ENCODE measurements around the gene SPIN2A. TPM values are rescaled to one million over a fixed set of nuclear protein-coding genes. Genes with fewer than 3 reads are reported as not detected.
"Not testable (repeated sequence)": the region's sequence is repeated elsewhere in the genome, so short reads cannot be mapped to it uniquely, and the experiment has no call there.

SPIN2A gene
- total RNA-seq = 1 to 10 TPM in 1 of 4 donors, under 1 TPM in 1, not detected in 2; 0.67 to 1.8 TPM

GRCh38 chrX:57137073-57137472 lies at the start of gene SPIN2A:
TSS of gene SPIN2A (minus strand) at chrX:57137397. CDS start at chrX:57136597, 800 bp downstream.
- H3K27me3 ChIP-seq; H3K9me3 ChIP-seq; H3K36me3 ChIP-seq; H3K4me1 ChIP-seq; H3K4me3 ChIP-seq; intact Hi-C loops (cut with DNase I; ENCODE audit: low total_unique reads); H3K27ac ChIP-seq: not testable (repeated sequence)
- DNase-seq = peak in 1 of 2 donors; percentile 18

DNA sequence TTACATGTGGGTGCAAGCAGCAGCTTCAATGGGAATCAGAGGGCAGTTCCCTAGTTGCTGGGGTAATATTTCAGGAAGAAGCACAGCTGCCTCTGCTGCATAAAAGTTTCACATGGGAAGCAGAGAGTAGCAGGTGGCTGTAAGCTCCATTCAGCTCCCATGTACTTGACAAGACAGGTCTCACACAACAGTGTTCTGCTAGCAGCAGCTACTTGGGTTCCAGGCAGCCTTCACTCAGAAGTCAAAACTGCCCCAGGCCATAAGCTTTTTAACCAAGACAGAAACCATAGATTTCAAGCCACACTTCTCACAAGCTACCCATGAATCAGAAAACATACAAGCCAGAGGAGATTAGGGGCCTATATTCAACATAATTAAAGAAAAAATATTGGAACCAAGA lies 41.4 kb upstream of the SPIN2A start:
- Histone ChIP-seq H3K4me1 (no peaks in the 10 kb centered on the region), H3K27me3 (no peaks in the 10 kb centered on the region), H3K27ac (no peak overlapping the region), H3K4me3 (no peak overlapping the region), H3K36me3 (no peaks in the 10 kb centered on the region), H3K9me3 (peaks cover 0 to 4% of the 10 kb centered on the region in 2 donors)
- intact Hi-C loops (cut with DNase I; ENCODE audit: low total_unique reads) = no loop called here
- TF ChIP-seq POLR2A (IDR thresholded peaks at IDR 0.05) (no peak), CTCF (IDR thresholded peaks at IDR 0.05) (no peak)
- no peak for DNase-seq

DNA sequence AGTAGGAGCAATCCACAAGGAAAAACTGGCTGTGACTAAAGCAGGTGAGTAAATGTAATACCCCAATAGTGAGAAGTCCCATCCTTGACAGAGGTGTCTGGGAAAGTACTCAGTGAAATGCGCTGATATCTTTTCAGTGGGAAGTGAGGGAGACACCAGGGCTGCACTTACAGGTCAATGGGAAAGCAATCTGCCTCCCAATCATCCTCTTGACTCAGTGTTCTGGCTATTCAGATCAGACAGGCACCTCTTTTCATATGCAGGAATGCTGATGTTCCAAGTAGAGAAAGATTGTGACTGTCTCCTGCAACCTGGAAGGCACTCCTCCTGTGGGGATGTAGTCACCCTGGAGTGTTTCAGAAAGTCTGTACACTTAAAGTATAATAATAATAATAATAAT lies 39.9 kb upstream of the SPIN2A start:
- intact Hi-C loops (cut with DNase I; ENCODE audit: low total_unique reads) = no loop called here
- Histone ChIP-seq H3K36me3 (no peaks in the 10 kb centered on the region), H3K9me3 (peaks cover 0 to 1% of the 10 kb centered on the region in 2 donors), H3K4me3 (no peak overlapping the region), H3K27me3 (no peaks in the 10 kb centered on the region), H3K4me1 (no peaks in the 10 kb centered on the region), H3K27ac (no peak overlapping the region)
- DNase-seq = no peak
- TF ChIP-seq CTCF (IDR thresholded peaks at IDR 0.05) (no peak), POLR2A (IDR thresholded peaks at IDR 0.05) (no peak)

DNA sequence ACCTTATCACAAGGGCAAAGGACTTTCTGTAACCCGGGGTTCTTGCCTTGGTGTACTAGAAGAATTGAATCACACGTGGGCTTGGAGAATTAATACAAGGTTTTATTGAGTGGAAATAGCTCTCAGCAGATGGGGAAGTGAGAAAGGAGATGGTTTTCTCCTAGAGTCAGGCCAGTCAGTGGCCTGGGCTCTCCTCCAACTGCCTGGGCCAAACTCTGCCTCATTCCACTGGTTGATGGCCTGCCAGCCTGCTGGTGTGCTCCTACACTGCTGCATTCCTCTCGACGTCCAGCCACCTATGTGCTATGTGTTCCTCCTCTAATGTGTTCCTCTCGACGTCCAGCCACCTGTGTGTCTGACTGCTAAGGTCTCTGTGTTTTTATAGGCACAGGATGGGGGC lies 35.3 kb upstream of the SPIN2A start:
- Histone ChIP-seq H3K27ac (no peak overlapping the region), H3K4me3 (no peak overlapping the region), H3K36me3 (no peaks in the 10 kb centered on the region), H3K9me3 (no peaks in the 10 kb centered on the region), H3K4me1 (no peaks in the 10 kb centered on the region), H3K27me3 (no peaks in the 10 kb centered on the region)
- DNase-seq = no peak
- intact Hi-C loops (cut with DNase I; ENCODE audit: low total_unique reads) = no loop called here
- TF ChIP-seq CTCF (IDR thresholded peaks at IDR 0.05) = no peak
- no peak for TF ChIP-seq POLR2A (IDR thresholded peaks at IDR 0.05)

DNA sequence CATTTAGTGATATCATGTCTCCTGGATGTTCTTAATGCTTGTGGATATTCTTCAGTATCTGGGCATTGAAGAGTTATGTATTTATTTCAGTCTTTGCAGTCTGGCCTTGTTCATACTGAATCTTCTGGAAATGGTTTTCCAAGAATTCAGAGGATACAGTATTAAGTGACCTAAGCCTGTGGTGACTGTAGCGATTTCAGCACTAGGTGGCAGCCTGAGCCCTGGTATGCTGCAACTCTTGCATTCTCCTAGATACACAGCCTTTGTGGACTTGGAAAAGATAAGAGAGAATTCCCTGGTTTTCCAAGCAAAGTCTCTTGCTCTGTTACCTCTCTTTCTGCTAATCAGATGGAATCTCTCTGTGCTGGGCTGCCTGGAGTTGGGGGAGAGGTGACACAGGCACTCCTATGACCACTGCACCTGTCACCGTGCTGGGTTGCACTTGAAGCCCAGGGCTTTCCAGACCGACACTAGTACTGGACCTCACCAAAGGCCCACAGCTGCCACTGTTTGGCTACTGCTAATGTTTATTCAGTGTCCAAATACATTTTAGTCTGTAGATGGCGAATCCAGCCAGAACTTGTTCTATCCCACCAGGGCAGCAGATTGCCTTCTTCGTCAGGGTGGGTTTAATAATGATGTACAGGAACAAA lies 19.3 kb upstream of the SPIN2A start:
- intact Hi-C loops (cut with DNase I; ENCODE audit: low total_unique reads) = no loop called here
- Histone ChIP-seq H3K4me1 (no peaks in the 10 kb centered on the region), H3K27ac (no peak overlapping the region), H3K4me3 (no peak overlapping the region), H3K27me3 (no peaks in the 10 kb centered on the region), H3K36me3 (no peaks in the 10 kb centered on the region), H3K9me3 (no peaks in the 10 kb centered on the region)
- DNase-seq = no peak
- TF ChIP-seq CTCF (IDR thresholded peaks at IDR 0.05) (no peak), POLR2A (IDR thresholded peaks at IDR 0.05) (no peak)

GRCh38 chrX:57155171-57155570 lies 18.0 kb upstream of the SPIN2A start:
- Histone ChIP-seq H3K36me3 (no peaks in the 10 kb centered on the region), H3K9me3 (no peaks in the 10 kb centered on the region), H3K27me3 (no peaks in the 10 kb centered on the region), H3K4me1 (no peaks in the 10 kb centered on the region), H3K27ac (no peak overlapping the region), H3K4me3 (no peak overlapping the region)
- TF ChIP-seq POLR2A (IDR thresholded peaks at IDR 0.05) = no peak
- intact Hi-C loops (cut with DNase I; ENCODE audit: low total_unique reads) = no loop called here
- DNase-seq = no peak

DNA sequence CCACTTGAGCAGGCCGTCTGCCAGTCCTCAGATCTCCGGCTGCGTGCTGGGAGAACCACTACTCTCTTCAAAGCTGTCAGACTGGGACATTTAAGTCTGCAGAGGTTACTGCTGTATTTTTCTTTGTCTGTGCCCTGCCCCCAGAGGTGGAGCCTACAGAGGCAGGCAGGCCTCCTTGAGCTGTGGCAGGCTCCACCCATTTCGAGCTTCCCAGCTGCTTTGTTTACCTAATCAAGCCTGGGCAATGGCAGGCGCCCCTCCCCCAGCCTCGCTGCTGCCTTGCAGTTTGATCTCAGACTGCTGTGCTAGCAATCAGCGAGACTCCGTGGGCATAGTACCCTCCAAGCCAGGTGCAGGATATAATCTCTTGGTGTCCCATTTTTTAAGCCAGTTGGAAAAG lies 15.0 kb upstream of the SPIN2A start:
- intact Hi-C loops (cut with DNase I; ENCODE audit: low total_unique reads); H3K36me3 ChIP-seq; H3K27ac ChIP-seq; H3K9me3 ChIP-seq; DNase-seq; H3K4me1 ChIP-seq; H3K27me3 ChIP-seq; H3K4me3 ChIP-seq: not testable (repeated sequence)
